Measurements from ENCODE around the gene DYDC1. TPM values are rescaled to one million over a fixed set of nuclear protein-coding genes. Genes with fewer than 3 reads are reported as not detected.

The DYDC1 gene
- total and polyA plus RNA-seq, 2 experiments from 2014 or later = not detected

- Histone ChIP-seq H3K36me3 (ENCODE audit: insufficient read depth) (no peaks in the 10 kb centered on the region), H3K4me3 (peak within 1 kb of the TSS; percentile 24), H3K4me2 (peak within 1 kb of the TSS; percentile 31; the same call in 1 of the 2 replicates), H3K27ac (ENCODE audit: low read depth) (no peak within 1 kb of the TSS), H3F3A (replicated peaks; ENCODE audit: low read depth) (no peaks in the 10 kb centered on the region), H2AFZ (peak within 1 kb of the TSS; percentile 84; the same call in 1 of the 2 replicates), H3K9me2 (ENCODE audit: insufficient read depth) (peaks cover 5% of the 10 kb centered on the region; the same call in 1 of the 2 replicates), H3K4me1 (ENCODE audit: insufficient read depth) (0 out of 2 replicates have a peak, but pooled peaks cover 8% of the 10 kb centered on the region), H3K79me2 (replicated peaks; ENCODE audit: insufficient read depth) (no peaks in the 10 kb centered on the region), H4K20me1 (replicated peaks; ENCODE audit: insufficient read depth) (no peaks in the 10 kb centered on the region), H3K27me3 (ENCODE audit: insufficient read depth) (no peaks in the 10 kb centered on the region)
- no peaks in the 10 kb centered on the region for H3K36me3 Mint-ChIP-seq (ENCODE audit: low read depth)
- peak within 1 kb of the TSS; percentile 65; the same call in 1 of the 2 replicates for H3K27ac Mint-ChIP-seq
- H3K4me1 Mint-ChIP-seq = peaks cover 9% of the 10 kb centered on the region
- TF ChIP-seq ZNF462 (CRISPR knock-in tag; IDR thresholded peaks at IDR 0.05) = peak; percentile 40; the same call in 1 of the 2 replicates
- TF ChIP-seq CREB1 (CRISPR knock-in tag; IDR thresholded peaks at IDR 0.05; ENCODE audit: low read depth) = no peak
- no peak for TF ChIP-seq EZH2 (IDR thresholded peaks at IDR 0.05; ENCODE audit: low read depth, unreplicated experiment)
- TF ChIP-seq EZH2phosphoT487 (IDR thresholded peaks at IDR 0.05; ENCODE audit: unreplicated experiment) = no peak
- TF ChIP-seq REST (IDR thresholded peaks at IDR 0.05; ENCODE audit: unreplicated experiment) = no peak
- no peak; the same call in 1 of the 2 replicates for TF ChIP-seq ZNF114 (CRISPR knock-in tag; IDR thresholded peaks at IDR 0.05)
- peak; percentile 41 to 52; a peak in 2 of 4 replicates for TF ChIP-seq CTCF (conservative IDR thresholded peaks at IDR 0.05; ENCODE audit: low read depth in 2 of 2)
- no peak for TF ChIP-seq ETS1 (IDR thresholded peaks at IDR 0.05)
- no peak for TF ChIP-seq ZNF331 (CRISPR knock-in tag; IDR thresholded peaks at IDR 0.05; ENCODE audit: low read depth)
- no peak for TF ChIP-seq STAT1 (IDR thresholded peaks at IDR 0.05; ENCODE audit: unreplicated experiment)
- TF ChIP-seq POLR2AphosphoS5 (IDR thresholded peaks at IDR 0.05; ENCODE audit: low read depth) = no peak
- no peak for TF ChIP-seq JUNB (IDR thresholded peaks at IDR 0.05; ENCODE audit: unreplicated experiment)
- no peak for TF ChIP-seq NANOG (IDR thresholded peaks at IDR 0.05; ENCODE audit: borderline replicate concordance)
- peaks cover 8% of the 10 kb centered on the region for H3K27me3 Mint-ChIP-seq (ENCODE audit: insufficient read depth, low read depth, poor library complexity)
- no peaks in the 10 kb centered on the region for H3K9me3 Mint-ChIP-seq
- peak; percentile 85 for DNase-seq (ENCODE audit: low spot score)
- peak within 1 kb of the TSS; percentile 59 for H3K4me3 Mint-ChIP-seq
- ATAC-seq = peak; percentile 91
These were observed 66.9 kb downstream of the DYDC1 start, which contains the start of gene MAT1A for GRCh38 chr10:80289451-80290287. Gene MAT1A, minus strand, starts transcription at chr10:80289658. Its CDS starts 235 bp downstream, at chr10:80289423.

Measured in GM23338 (cell line).